ENCODE results near the gene BHLHA15.

DNA sequence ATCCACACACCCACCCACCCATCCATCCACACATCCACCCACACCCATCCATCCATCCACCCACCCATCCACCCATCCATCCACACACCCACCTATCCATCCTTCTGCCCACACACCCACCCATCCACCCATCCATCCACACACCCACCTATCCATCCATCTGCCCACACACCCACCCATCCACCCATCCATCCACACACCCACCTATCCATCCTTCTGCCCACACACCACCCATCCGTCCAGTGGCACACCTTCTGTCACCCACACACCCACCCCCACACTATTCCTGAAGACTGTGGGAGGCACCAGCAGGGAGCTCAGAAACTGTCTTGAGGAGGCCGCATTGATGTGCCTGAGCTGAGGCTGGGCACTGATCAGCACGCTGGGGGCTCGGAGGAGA lies 31.7 kb downstream of the BHLHA15 start:
- no peak for TF ChIP-seq POLR2A (IDR thresholded peaks at IDR 0.05)
- TF ChIP-seq, protein P1, sequence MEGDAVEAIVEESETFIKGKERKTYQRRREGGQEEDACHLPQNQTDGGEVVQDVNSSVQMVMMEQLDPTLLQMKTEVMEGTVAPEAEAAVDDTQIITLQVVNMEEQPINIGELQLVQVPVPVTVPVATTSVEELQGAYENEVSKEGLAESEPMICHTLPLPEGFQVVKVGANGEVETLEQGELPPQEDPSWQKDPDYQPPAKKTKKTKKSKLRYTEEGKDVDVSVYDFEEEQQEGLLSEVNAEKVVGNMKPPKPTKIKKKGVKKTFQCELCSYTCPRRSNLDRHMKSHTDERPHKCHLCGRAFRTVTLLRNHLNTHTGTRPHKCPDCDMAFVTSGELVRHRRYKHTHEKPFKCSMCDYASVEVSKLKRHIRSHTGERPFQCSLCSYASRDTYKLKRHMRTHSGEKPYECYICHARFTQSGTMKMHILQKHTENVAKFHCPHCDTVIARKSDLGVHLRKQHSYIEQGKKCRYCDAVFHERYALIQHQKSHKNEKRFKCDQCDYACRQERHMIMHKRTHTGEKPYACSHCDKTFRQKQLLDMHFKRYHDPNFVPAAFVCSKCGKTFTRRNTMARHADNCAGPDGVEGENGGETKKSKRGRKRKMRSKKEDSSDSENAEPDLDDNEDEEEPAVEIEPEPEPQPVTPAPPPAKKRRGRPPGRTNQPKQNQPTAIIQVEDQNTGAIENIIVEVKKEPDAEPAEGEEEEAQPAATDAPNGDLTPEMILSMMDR (IDR thresholded peaks at IDR 0.05) = no peak

Measured in vagina (tissue), 2 donors.